Keratinocyte (primary cell): Measurements from ENCODE around the gene CNTF. TPM values are rescaled to one million over a fixed set of nuclear protein-coding genes. Genes with fewer than 3 reads are reported as not detected.

Experiments used
- DNase-seq: peaks from one replicate; pipeline ENCODE4 v3.0.0-alpha.2; 2011; ENCODE audit warnings: low read depth, missing footprints, low spot score
- FAIRE-seq: peaks from 2 replicates; lab custom pipeline; 2011; peaks lifted over from hg19 to GRCh38; lab: Jason Lieb, UNC
- H2AFZ ChIP-seq: 2 replicates; pipeline ENCODE4 v1.6.0; 2012; ENCODE audit warnings: low read length, control low read depth, inconsistent platforms; ENCODE audit not compliant: control insufficient read depth
- H3K27ac ChIP-seq: 2 replicates; pipeline ENCODE4 v1.5.1; 2011; ENCODE audit warnings: low read length; ENCODE audit not compliant: control insufficient read depth, insufficient read depth
- H3K27me3 ChIP-seq: 3 replicates; pipeline ENCODE4 v1.6.0; 2011; ENCODE audit warnings: low read length; ENCODE audit not compliant: control insufficient read depth, insufficient read depth; ENCODE audit errors: extremely low read depth
- H3K36me3 ChIP-seq, 2 experiments: 2 replicates in 1 of 2; 3 replicates in 1 of 2; pipeline ENCODE4 v1.5.1; 2011; ENCODE audit warnings: low read length in 2 of 2, mild to moderate bottlenecking in 1 of 2; ENCODE audit not compliant: control insufficient read depth in 2 of 2, insufficient read depth in 2 of 2; ENCODE audit errors: extremely low read depth in 1 of 2
- H3K4me1 ChIP-seq: 3 replicates; pipeline ENCODE4 v1.5.1; 2011; ENCODE audit warnings: low read length; ENCODE audit not compliant: control insufficient read depth, insufficient read depth; ENCODE audit errors: extremely low read depth
- H3K4me2 ChIP-seq: 3 replicates; pipeline ENCODE4 v1.6.0; 2011; ENCODE audit warnings: low read depth, low read length; ENCODE audit not compliant: control insufficient read depth, insufficient read depth; ENCODE audit errors: extremely low read depth
- H3K4me3 ChIP-seq, 3 experiments: fragments of 200-600 bp in 1 of 3; sonication (generic) in 1 of 3; 2 replicates in 2 of 3; 3 replicates in 1 of 3; pipeline ENCODE4 v1.5.1; 2011 to 2016; ENCODE audit warnings: low read length in 3 of 3, mild to moderate bottlenecking in 3 of 3, control low read depth in 2 of 3, inconsistent platforms in 1 of 3, low read depth in 1 of 3, mixed read lengths in 1 of 3, mixed run types in 1 of 3, moderate library complexity in 1 of 3; ENCODE audit not compliant: control insufficient read depth in 2 of 3, insufficient read depth in 2 of 3; ENCODE audit errors: extremely low read depth in 1 of 3
- H3K79me2 ChIP-seq: 2 replicates; pipeline ENCODE4 v1.6.0; 2012; ENCODE audit warnings: low read length; ENCODE audit not compliant: control insufficient read depth, insufficient read depth
- H3K9ac ChIP-seq: 3 replicates; pipeline ENCODE4 v1.6.0; 2011; ENCODE audit warnings: low read length; ENCODE audit not compliant: control insufficient read depth, insufficient read depth; ENCODE audit errors: extremely low read depth
- H3K9me1 ChIP-seq: 3 replicates; pipeline ENCODE4 v1.6.0; 2011; ENCODE audit warnings: low read length; ENCODE audit not compliant: control insufficient read depth, insufficient read depth; ENCODE audit errors: extremely low read depth
- H3K9me3 ChIP-seq: 2 replicates; pipeline ENCODE4 v1.5.1; 2012; ENCODE audit warnings: low read depth, low read length; ENCODE audit not compliant: control insufficient read depth
- H4K20me1 ChIP-seq: 3 replicates; pipeline ENCODE4 v1.6.0; 2011; ENCODE audit warnings: low read length; ENCODE audit not compliant: control insufficient read depth, insufficient read depth; ENCODE audit errors: extremely low read depth
- CTCF ChIP-seq, 3 experiments: IDR thresholded peaks in 1 of 3; conservative IDR thresholded peaks in 1 of 3; optimal IDR thresholded peaks in 1 of 3; 2 replicates in 2 of 3; 3 replicates in 1 of 3; pipeline versions ENCODE3 to v1.5.1; 2011; ENCODE audit warnings: low read length in 3 of 3, mild to moderate bottlenecking in 3 of 3, moderate library complexity in 2 of 3, control low read depth in 1 of 3, inconsistent platforms in 1 of 3; ENCODE audit not compliant: insufficient read depth in 2 of 3; ENCODE audit errors: extremely low read depth in 1 of 3
- EZH2 ChIP-seq: IDR thresholded peaks from one replicate; pipeline ENCODE4 v1.6.1; 2012; ENCODE audit warnings: inconsistent platforms, mild to moderate bottlenecking, low read length, moderate library complexity
- dilution Hi-C: fragments of 300-500 bp; cut with MboI; formaldehyde crosslinking; loops from one replicate; pipeline ENCODE4 v1.7.0; 2020; ENCODE audit warnings: low sequenced_read_pairs; ENCODE audit not compliant: extremely low pct_ligation_motif_present
- polyA plus RNA-seq, 5 experiments: library from polyadenylated mRNA; depleted of rRNA in 3 of 5; stranded (reverse) in 3 of 5; stranded (forward) in 1 of 5; unstranded in 1 of 5; fragments of >200 nt; gene quantifications; 1 replicate in 1 of 5; 2 replicates in 3 of 5; 3 replicates in 1 of 5; pipeline versions ENCODE4 v1.2.1 to v1.2.3, GENCODE V29; 2011 to 2012; ENCODE audit warnings: missing spikeins in 2 of 5, low read depth in 1 of 5, low replicate concordance in 1 of 5

Gene CNTF
- polyA plus RNA-seq, 1 donor (not counting 4 experiments of a cell fraction or from before 2014, with no cell fraction given) = 1.9 TPM

DNA sequence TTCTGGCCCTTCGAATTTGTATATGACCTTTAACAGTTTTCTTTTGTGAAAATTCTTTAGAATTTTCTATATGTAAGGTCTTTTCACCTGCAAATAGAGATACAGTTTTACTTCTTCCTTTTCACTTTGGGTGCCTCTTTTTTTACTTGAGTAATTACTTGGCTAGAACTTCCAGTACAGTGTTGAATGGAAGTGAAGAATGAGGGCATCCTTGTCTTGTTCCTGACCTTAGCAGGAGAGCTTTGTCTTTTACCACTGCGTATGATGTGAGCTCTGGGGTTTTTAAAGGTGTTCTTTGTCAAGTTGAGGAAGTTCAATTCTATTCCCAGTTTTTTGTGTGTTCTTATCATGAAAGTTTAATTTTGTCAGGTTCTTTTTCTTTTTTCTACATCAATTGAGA, 22.0 kb upstream of the CNTF start:
- H3K9me1 ChIP-seq = no peaks in the 10 kb centered on the region
- no peak overlapping the region for H3K4me2 ChIP-seq
- peaks cover 8% of the 10 kb centered on the region for H4K20me1 ChIP-seq
- dilution Hi-C loops = loop anchor here (10.0 kb wide), 1 partner anchor 554 kb away; no protein-coding TSS in a partner anchor
- no peak overlapping the region for H3K4me3 ChIP-seq
- peaks cover 99% of the 10 kb centered on the region for H3K79me2 ChIP-seq
- no peak overlapping the region for H3K9ac ChIP-seq
- FAIRE-seq (no peak), DNase-seq (no peak)
- H3K27me3 ChIP-seq = no peaks in the 10 kb centered on the region
- H3K4me1 ChIP-seq = no peaks in the 10 kb centered on the region
- no peak overlapping the region for H2AFZ ChIP-seq
- peaks cover 2 to 3% of the 10 kb centered on the region in 2 experiments for H3K36me3 ChIP-seq
- TF ChIP-seq CTCF (optimal IDR thresholded peaks at IDR 0.05 in 1 of 3, IDR thresholded peaks at IDR 0.05 in 1 of 3, conservative IDR thresholded peaks at IDR 0.05 in 1 of 3; ENCODE audit: extremely low read depth in 1 of 3, insufficient read depth in 2 of 3, low read length in 3 of 3) = no peak
- no peak for TF ChIP-seq EZH2
- H3K9me3 ChIP-seq = no peaks in the 10 kb centered on the region
- H3K27ac ChIP-seq = no peak overlapping the region

- Histone ChIP-seq H3K27ac (no peak overlapping the region), H3K9ac (no peak overlapping the region), H3K4me2 (no peak overlapping the region), H3K79me2 (peaks cover 75% of the 10 kb centered on the region), H2AFZ (no peak overlapping the region), H3K36me3 (peaks cover 2 to 4% of the 10 kb centered on the region in 2 experiments), H3K4me1 (no peaks in the 10 kb centered on the region), H3K9me3 (no peaks in the 10 kb centered on the region), H3K9me1 (no peaks in the 10 kb centered on the region), H3K4me3 (no peak overlapping the region), H3K27me3 (no peaks in the 10 kb centered on the region), H4K20me1 (peaks cover 4% of the 10 kb centered on the region)
- dilution Hi-C loops = loop anchor here (10.0 kb wide), 1 partner anchor 548 kb away; no protein-coding TSS in a partner anchor
- FAIRE-seq (no peak), DNase-seq (no peak)
- TF ChIP-seq CTCF (optimal IDR thresholded peaks at IDR 0.05 in 1 of 3, IDR thresholded peaks at IDR 0.05 in 1 of 3, conservative IDR thresholded peaks at IDR 0.05 in 1 of 3; ENCODE audit: extremely low read depth in 1 of 3, insufficient read depth in 2 of 3, low read length in 3 of 3) (no peak), EZH2 (no peak)
These were observed 15.3 kb upstream of the CNTF start for GRCh38 chr11:58606930-58607714.
